Spleen (tissue), 11 donors: ENCODE data around the gene SUN2. TPM values are rescaled to one million over a fixed set of nuclear protein-coding genes. Genes with fewer than 3 reads are reported as not detected.

Experiments used
- DNase-seq: peaks from one replicate; pipeline ENCODE4 v3.0.0-alpha.2; 2020
- H3K27ac ChIP-seq, 8 donors: fragments of 200-600 bp; sonication (generic) in 7 of 8; 1 replicate in 4 of 8; 2 replicates in 4 of 8; pipeline versions ENCODE4 v1.5.0 to v1.8.0; 2016 to 2021; ENCODE audit warnings: inconsistent platforms in 4 of 8, mild to moderate bottlenecking in 4 of 8, moderate library complexity in 1 of 8
- H3K27me3 ChIP-seq, 7 donors: fragments of 200-600 bp; sonication (generic) in 6 of 7; replicated peaks in 1 of 7; 1 replicate in 4 of 7; 2 replicates in 3 of 7; pipeline versions ENCODE4 v1.5.0 to v1.8.0; 2016 to 2021; ENCODE audit warnings: inconsistent platforms in 3 of 7, mild to moderate bottlenecking in 1 of 7
- H3K36me3 ChIP-seq, 6 donors: fragments of 200-600 bp; sonication (generic) in 5 of 6; 1 replicate in 4 of 6; 2 replicates in 2 of 6; pipeline versions ENCODE4 v1.5.0 to v1.8.0; 2016 to 2021; ENCODE audit warnings: inconsistent platforms in 2 of 6
- H3K4me1 ChIP-seq, 6 donors: fragments of 200-600 bp; sonication (generic) in 5 of 6; 1 replicate in 3 of 6; 2 replicates in 3 of 6; pipeline versions ENCODE4 v1.5.0 to v1.8.0; 2016 to 2021; ENCODE audit warnings: inconsistent platforms in 3 of 6
- H3K4me3 ChIP-seq, 8 donors: fragments of 200-600 bp; sonication (generic) in 7 of 8; 1 replicate in 4 of 8; 2 replicates in 4 of 8; pipeline versions ENCODE4 v1.5.0 to v1.8.0; 2016 to 2021; ENCODE audit warnings: inconsistent platforms in 4 of 8, mild to moderate bottlenecking in 4 of 8, moderate library complexity in 2 of 8
- H3K9me3 ChIP-seq, 8 donors: fragments of 200-600 bp; sonication (generic) in 7 of 8; 1 replicate in 4 of 8; 2 replicates in 4 of 8; pipeline versions ENCODE4 v1.5.0 to v1.8.0; 2016 to 2021; ENCODE audit warnings: inconsistent platforms in 4 of 8
- CTCF ChIP-seq, 11 experiments: fragments of 200-600 bp in 7 of 11; fragments of 450-650 bp in 4 of 11; sonication (generic) in 4 of 11; IDR thresholded peaks in 8 of 11; conservative IDR thresholded peaks in 3 of 11; 1 replicate in 7 of 11; 2 replicates in 4 of 11; pipeline versions ENCODE4 v1.4.0 to v1.8.0; 2016 to 2021; ENCODE audit warnings: antibody characterized with exemption in 11 of 11, inconsistent platforms in 4 of 11, mild to moderate bottlenecking in 1 of 11
- POLR2A ChIP-seq, 3 donors: fragments of 450-650 bp; IDR thresholded peaks; one replicate each; pipeline ENCODE4 v1.5.1; 2017; ENCODE audit warnings: antibody characterized with exemption in 3 of 3, mild to moderate bottlenecking in 1 of 3
- POLR2AphosphoS5 ChIP-seq, 3 donors: sonication (generic); formaldehyde crosslinking; IDR thresholded peaks; one replicate each; pipeline ENCODE4 v1.5.1; 2017; ENCODE audit warnings: antibody characterized with exemption in 3 of 3
- WGBS, 5 donors: extraction: QIAGEN DNeasy Blood & Tissue Kit in 3 of 5; methylation state at CpG; one replicate each; pipeline versions ENCODE4 v1.1.5 to v1.1.7; 2013 to 2018; 5-methylcytosine and 5-hydroxymethylcytosine counted together
- intact Hi-C: fragments of 100-400 bp; cut with DNase I; formaldehyde crosslinking; loops from one replicate; pipeline ENCODE4 v1.15.0; 2023; ENCODE audit warnings: low total_unique reads
- polyA plus RNA-seq, 3 donors: library from polyadenylated mRNA; stranded (reverse); fragments of 200-250 nt; gene quantifications; one replicate each; pipeline ENCODE4 v1.2.1, GENCODE V29; 2013
- total RNA-seq, 7 donors: library from RNA; depleted of rRNA in 3 of 7; stranded (reverse); fragments of >200 nt in 3 of 7; fragmentation: NEBNext Ultra II Directional in 4 of 7; extraction: Animal tissue kit (Norgen Biotek cat#: 25700) in 4 of 7; gene quantifications; one replicate each; pipeline versions ENCODE4 v1.1.0 to v1.2.1, GENCODE V29; 2016 to 2021
- donor health status: healthy with polysubstance abuse.
- donor health status: DM: no; HTN: no; CAD: no; lungs with moderate emphysema.
- donor health status: DM: no; HTN: no; CAD: no.
- donor health status: Bipolar disorder and iron deficiency.
- donor health status: healthy.
- donor health status: DM: no; HTN: no; CAD: no.
- donor health status: DM: yes; HTN: yes; CAD: no.

SUN2 gene
- total and polyA plus RNA-seq, 10 donors = 35.4 to 455 (median 208) TPM

GRCh38 chr22:38712486-38713207, 43.2 kb downstream of the SUN2 start:
- Histone ChIP-seq H3K4me1 (peaks cover 44 to 100% (median 82%) of the 10 kb centered on the region in 6 donors), H3K9me3 (no peaks in the 10 kb centered on the region), H3K4me3 (no peak overlapping the region), H3K27ac (peak overlapping the region in 4 of 8 donors; percentile 26 to 80 (median 74)), H3K36me3 (peaks cover 5 to 78% (median 30%) of the 10 kb centered on the region in 6 donors), H3K27me3 (no peaks in the 10 kb centered on the region)
- WGBS, 5 donors = 71 to 87% (median 80%) methylated on average over 11 of the region's 11 CpGs
- DNase-seq = no peak
- intact Hi-C loops = no loop called here
- TF ChIP-seq POLR2AphosphoS5 (IDR thresholded peaks at IDR 0.05) (no peak), POLR2A (IDR thresholded peaks at IDR 0.05) (no peak), CTCF (IDR thresholded peaks at IDR 0.05 in 8 of 11, conservative IDR thresholded peaks at IDR 0.05 in 3 of 11) (no peak)

- TF ChIP-seq POLR2A (IDR thresholded peaks at IDR 0.05) (no peak), POLR2AphosphoS5 (IDR thresholded peaks at IDR 0.05) (no peak), CTCF (IDR thresholded peaks at IDR 0.05 in 8 of 11, conservative IDR thresholded peaks at IDR 0.05 in 3 of 11) (no peak)
- no peak for DNase-seq
- intact Hi-C loops = no loop called here
- 83 to 90% (median 88%) methylated on average over 3 of the region's 3 CpGs for WGBS, 5 donors
- Histone ChIP-seq H3K36me3 (peaks cover 0 to 60% (median 12%) of the 10 kb centered on the region in 6 donors), H3K27me3 (no peaks in the 10 kb centered on the region), H3K9me3 (no peaks in the 10 kb centered on the region), H3K4me3 (no peak overlapping the region), H3K27ac (no peak overlapping the region), H3K4me1 (peaks cover 52 to 93% (median 86%) of the 10 kb centered on the region in 6 donors)
Measured at GRCh38 chr22:38710866-38711265, 44.9 kb downstream of the SUN2 start.

- H3K4me1 ChIP-seq = peaks cover 49 to 88% (median 82%) of the 10 kb centered on the region in 6 donors
- 79 to 93% (median 87%) methylated on average over 3 of the region's 3 CpGs for WGBS, 5 donors
- TF ChIP-seq POLR2AphosphoS5 (IDR thresholded peaks at IDR 0.05) = no peak
- no peak for TF ChIP-seq POLR2A (IDR thresholded peaks at IDR 0.05)
- no peak for TF ChIP-seq CTCF (IDR thresholded peaks at IDR 0.05 in 8 of 11, conservative IDR thresholded peaks at IDR 0.05 in 3 of 11)
- no peak overlapping the region for H3K4me3 ChIP-seq
- peak overlapping the region in 5 of 8 donors; percentile 3 to 99 (median 99) for H3K27ac ChIP-seq
- H3K36me3 ChIP-seq = peaks cover 0 to 55% (median 8%) of the 10 kb centered on the region in 6 donors
- H3K27me3 ChIP-seq = no peaks in the 10 kb centered on the region
- intact Hi-C loops = no loop called here
- no peak for DNase-seq
- H3K9me3 ChIP-seq = no peaks in the 10 kb centered on the region
Measured at GRCh38 chr22:38710351-38710750, 45.4 kb downstream of the SUN2 start.

- intact Hi-C loops = no loop called here
- no peaks in the 10 kb centered on the region for H3K27me3 ChIP-seq
- peak overlapping the region in 2 of 8 donors; percentile 6 to 94 for H3K4me3 ChIP-seq
- no peak for TF ChIP-seq POLR2A (IDR thresholded peaks at IDR 0.05)
- TF ChIP-seq CTCF (IDR thresholded peaks at IDR 0.05 in 8 of 11, conservative IDR thresholded peaks at IDR 0.05 in 3 of 11) = no peak
- no peak for TF ChIP-seq POLR2AphosphoS5 (IDR thresholded peaks at IDR 0.05)
- peak overlapping the region; percentile 30 to 99 (median 71) for H3K27ac ChIP-seq
- peaks cover 46 to 87% (median 81%) of the 10 kb centered on the region in 6 donors for H3K4me1 ChIP-seq
- 83 to 87% (median 85%) methylated on average over 3 of the region's 3 CpGs for WGBS, 5 donors
- H3K36me3 ChIP-seq = peaks cover 0 to 50% (median 6%) of the 10 kb centered on the region in 6 donors
- DNase-seq = no peak
- no peaks in the 10 kb centered on the region for H3K9me3 ChIP-seq
Measured at GRCh38 chr22:38709306-38709705, 46.5 kb downstream of the SUN2 start.
